ENCODE data around the gene OTOP2. TPM values are rescaled to one million over a fixed set of nuclear protein-coding genes. Genes with fewer than 3 reads are reported as not detected.

Gene OTOP2
- total and polyA plus RNA-seq, 7 donors: not detected

DNA sequence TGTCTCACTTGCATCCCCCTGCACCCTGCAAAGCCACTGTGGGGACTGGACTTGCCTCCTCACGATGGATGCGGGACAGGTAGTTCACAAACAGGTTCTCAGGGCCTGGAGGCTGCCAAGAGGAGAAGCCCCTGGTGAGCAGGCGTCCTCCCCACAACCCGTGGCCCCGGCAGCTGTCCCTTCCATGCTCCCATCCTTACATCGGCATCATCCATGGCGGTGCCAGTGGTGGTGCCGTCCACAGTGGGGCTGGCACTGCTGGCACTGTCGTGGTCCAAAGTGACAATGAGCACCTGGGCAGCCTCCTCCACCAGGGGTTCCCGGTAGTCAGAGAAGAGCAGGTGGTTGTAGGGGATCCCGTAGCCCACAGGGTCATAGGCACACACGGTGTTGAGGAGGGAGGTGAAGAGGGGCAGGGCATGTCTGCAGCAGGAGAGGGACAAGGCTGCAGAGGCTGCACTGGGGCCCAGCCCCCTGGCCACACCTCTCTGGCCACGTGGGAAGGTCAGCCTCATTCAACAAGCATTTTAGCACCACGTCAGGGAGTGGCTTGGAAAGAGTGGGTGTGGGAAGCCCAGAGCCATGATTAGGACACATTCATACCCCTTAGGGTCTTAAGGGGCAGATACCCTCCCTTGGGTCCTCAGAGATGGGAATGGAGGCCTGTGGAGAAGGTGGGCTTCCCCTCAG, 35.9 kb downstream of the OTOP2 start:
- ATAC-seq: no peak
- no peak for DNase-seq
- TF ChIP-seq, protein P1, sequence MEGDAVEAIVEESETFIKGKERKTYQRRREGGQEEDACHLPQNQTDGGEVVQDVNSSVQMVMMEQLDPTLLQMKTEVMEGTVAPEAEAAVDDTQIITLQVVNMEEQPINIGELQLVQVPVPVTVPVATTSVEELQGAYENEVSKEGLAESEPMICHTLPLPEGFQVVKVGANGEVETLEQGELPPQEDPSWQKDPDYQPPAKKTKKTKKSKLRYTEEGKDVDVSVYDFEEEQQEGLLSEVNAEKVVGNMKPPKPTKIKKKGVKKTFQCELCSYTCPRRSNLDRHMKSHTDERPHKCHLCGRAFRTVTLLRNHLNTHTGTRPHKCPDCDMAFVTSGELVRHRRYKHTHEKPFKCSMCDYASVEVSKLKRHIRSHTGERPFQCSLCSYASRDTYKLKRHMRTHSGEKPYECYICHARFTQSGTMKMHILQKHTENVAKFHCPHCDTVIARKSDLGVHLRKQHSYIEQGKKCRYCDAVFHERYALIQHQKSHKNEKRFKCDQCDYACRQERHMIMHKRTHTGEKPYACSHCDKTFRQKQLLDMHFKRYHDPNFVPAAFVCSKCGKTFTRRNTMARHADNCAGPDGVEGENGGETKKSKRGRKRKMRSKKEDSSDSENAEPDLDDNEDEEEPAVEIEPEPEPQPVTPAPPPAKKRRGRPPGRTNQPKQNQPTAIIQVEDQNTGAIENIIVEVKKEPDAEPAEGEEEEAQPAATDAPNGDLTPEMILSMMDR (IDR thresholded peaks at IDR 0.05): no peak
- 60 to 76% (median 74%) methylated on average over 14 of the region's 14 CpGs for WGBS, 3 donors
- no peak overlapping the region for H3K27ac ChIP-seq
- no peak overlapping the region for H3K4me3 ChIP-seq
- H3K9me3 ChIP-seq: no peaks in the 10 kb centered on the region
- H3K27me3 ChIP-seq (ENCODE audit: insufficient read depth in 3 of 3, low read length in 2 of 3): no peaks in the 10 kb centered on the region
- intact Hi-C loops (cut with DNase I): loop anchor here (2.0 to 10.0 kb wide), 9 partner anchors 37 to 242 kb away; partner anchors contain the start of genes ARMC7 (in 1 of the 2), MRPL58 (in 1 of the 2), NHERF1 (in 1 of the 2) and USH1G (in 1 of the 2)
- H3K4me1 ChIP-seq: no peaks in the 10 kb centered on the region
- H3K36me3 ChIP-seq (ENCODE audit: insufficient read depth in 1 of 2, low read depth in 1 of 2): no peaks in the 10 kb centered on the region

DNA sequence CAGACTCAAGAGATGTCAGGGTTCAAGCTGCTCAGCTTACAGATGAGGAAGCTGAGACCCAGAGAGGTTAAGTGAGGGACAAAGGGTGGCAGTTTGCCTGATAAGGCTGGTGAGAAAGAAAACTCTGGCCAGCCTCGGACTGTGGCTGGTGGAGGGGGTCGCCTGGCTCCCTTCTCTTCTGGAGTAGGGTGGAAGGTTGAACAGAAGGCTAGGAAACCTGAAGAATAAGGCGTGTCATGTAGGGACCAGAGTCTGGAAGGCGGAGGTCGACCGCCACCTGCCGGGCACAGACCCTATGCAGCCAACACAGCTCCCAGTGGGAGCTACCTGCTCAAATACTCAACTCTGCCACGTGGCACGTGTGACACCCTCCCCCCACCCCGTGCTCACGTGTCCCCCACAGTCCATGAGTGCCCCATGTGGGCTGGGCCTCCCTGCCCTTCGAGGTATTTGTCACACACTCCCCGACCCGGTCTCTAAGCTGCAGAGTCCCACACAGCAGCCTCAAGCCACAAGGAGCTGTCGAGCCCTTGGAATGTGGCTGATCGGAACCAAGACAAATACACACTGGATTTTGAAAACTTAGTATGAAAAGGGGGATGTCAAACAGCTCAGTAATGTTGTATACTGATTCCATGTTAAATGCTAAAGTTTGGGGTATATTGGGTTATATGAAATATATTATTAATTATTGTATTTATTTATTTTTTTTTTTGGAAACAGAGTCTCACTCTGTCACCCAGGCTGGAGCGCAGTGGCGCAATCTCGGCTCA, 36.7 kb downstream of the OTOP2 start:
- Histone ChIP-seq H3K4me3 (no peak overlapping the region), H3K9me3 (no peaks in the 10 kb centered on the region), H3K36me3 (ENCODE audit: insufficient read depth in 1 of 2, low read depth in 1 of 2) (no peaks in the 10 kb centered on the region), H3K27ac (no peak overlapping the region), H3K27me3 (ENCODE audit: insufficient read depth in 3 of 3, low read length in 2 of 3) (no peaks in the 10 kb centered on the region), H3K4me1 (no peaks in the 10 kb centered on the region)
- TF ChIP-seq, protein P1 (IDR thresholded peaks at IDR 0.05): peak; percentile 5
- intact Hi-C loops (cut with DNase I): loop anchor here (5.0 to 10.0 kb wide), 6 partner anchors 47 to 242 kb away; partner anchors contain the start of genes ARMC7 (in 1 of the 2) and MRPL58 (in 1 of the 2)
- ATAC-seq (peak in 2 of 4 donors; percentile 16 to 41), DNase-seq (no peak)
- 44 to 48% (median 47%) methylated on average over 19 of the region's 19 CpGs for WGBS, 3 donors

DNA sequence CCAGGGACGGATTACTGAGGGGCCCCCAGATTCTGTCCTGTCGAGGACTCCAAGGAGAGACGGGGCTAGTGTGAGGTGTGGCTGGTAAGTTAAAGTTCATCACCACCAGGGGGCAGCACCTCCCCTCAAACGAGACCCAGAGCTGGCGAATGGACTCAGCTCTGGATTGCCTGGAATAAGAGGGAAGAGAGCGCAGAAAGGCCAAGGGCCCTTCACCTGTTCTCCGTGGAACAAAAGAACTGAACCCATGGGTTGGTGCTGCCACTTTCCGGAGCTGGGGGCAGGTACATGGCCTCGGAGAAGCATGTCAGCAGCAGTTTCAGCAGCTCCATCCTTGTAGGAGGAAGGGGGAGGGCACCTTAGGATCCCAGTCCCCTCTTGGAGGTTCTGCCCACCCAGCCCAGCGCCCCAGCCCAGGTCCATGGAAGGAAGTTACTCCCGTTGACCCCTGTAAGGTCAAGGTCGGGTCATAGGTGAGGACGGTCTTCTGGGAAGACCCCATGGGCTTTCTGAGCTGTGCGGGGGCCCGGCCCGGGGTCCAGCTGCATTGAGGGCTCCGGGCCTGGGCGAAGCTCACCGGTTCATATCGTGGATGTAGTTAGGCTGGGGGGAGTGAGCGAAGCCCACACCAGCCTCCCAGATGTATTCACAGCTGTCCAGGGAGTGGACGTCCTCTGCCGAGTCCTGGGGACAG, 37.7 kb downstream of the OTOP2 start:
- no peak overlapping the region for H3K27ac ChIP-seq
- intact Hi-C loops (cut with DNase I): loop anchor here (5.0 to 10.0 kb wide), 6 partner anchors 45 to 240 kb away; partner anchors contain the start of genes ARMC7 (in 1 of the 2) and MRPL58 (in 1 of the 2)
- WGBS, 3 donors: 34 to 43% (median 36%) methylated on average over 23 of the region's 23 CpGs
- H3K4me1 ChIP-seq: no peaks in the 10 kb centered on the region
- H3K9me3 ChIP-seq: no peaks in the 10 kb centered on the region
- H3K27me3 ChIP-seq (ENCODE audit: insufficient read depth in 3 of 3, low read length in 2 of 3): no peaks in the 10 kb centered on the region
- DNase-seq (peak; percentile 86 to 92), ATAC-seq (peak; percentile 82 to 94 (median 90))
- no peaks in the 10 kb centered on the region for H3K36me3 ChIP-seq (ENCODE audit: insufficient read depth in 1 of 2, low read depth in 1 of 2)
- H3K4me3 ChIP-seq: no peak overlapping the region
- TF ChIP-seq, protein P1 (IDR thresholded peaks at IDR 0.05): peak; percentile 85

DNA sequence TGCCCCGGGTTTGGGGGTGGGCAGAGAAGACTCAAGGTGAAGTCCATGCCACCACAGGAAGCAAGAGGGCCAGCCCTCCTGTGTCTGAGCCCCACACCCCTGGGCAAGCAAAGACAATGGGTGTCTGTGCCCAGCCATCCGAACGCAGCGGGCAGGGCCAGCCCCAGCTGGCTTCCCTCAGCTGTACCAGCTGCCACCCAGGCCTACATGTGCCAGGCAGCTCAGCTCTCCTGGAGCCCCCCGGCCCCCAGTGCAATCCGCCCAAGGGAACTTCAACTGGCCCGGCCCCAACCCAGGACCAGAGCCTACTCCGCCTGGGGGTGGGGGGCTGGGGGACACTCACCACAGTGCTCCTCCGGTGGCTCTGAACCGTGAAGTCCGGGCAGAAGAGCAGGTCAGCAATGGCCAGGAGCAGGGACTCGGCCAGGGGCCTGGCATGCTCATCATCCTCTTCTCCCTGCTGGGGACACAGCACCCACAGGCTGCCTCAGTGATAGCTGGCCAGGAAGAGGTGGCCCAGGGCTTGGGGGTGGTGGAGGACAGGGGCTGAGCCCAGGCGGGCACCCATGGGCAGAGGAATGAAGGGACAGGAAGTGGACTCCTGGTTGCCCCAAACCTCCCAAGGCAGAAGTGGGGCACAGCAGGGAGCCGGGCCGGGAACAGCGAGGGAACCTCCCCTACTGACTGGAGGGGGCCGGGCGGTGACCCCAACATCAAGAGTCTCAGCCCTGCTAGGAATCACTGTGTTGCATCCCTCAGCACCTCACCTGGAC, 38.7 kb downstream of the OTOP2 start:
- no peaks in the 10 kb centered on the region for H3K36me3 ChIP-seq (ENCODE audit: insufficient read depth in 1 of 2, low read depth in 1 of 2)
- no peak overlapping the region for H3K27ac ChIP-seq
- no peaks in the 10 kb centered on the region for H3K9me3 ChIP-seq
- no peak overlapping the region for H3K4me3 ChIP-seq
- H3K27me3 ChIP-seq (ENCODE audit: insufficient read depth in 3 of 3, low read length in 2 of 3): no peaks in the 10 kb centered on the region
- TF ChIP-seq, protein P1 (IDR thresholded peaks at IDR 0.05): no peak
- intact Hi-C loops (cut with DNase I): loop anchor here (5.0 to 10.0 kb wide), 6 partner anchors 44 to 239 kb away; partner anchors contain the start of genes ARMC7 (in 1 of the 2) and MRPL58 (in 1 of the 2)
- no peaks in the 10 kb centered on the region for H3K4me1 ChIP-seq
- ATAC-seq: no peak
- no peak for DNase-seq
- WGBS, 3 donors: 55 to 73% (median 63%) methylated on average over 16 to 18 of the region's 18 CpGs

All from psoas muscle (tissue), 8 donors.